A549 (cell line): Measurements from ENCODE around the gene FBRSL1. TPM values are rescaled to one million over a fixed set of nuclear protein-coding genes. Genes with fewer than 3 reads are reported as not detected.

Experiments used
- ATOH8 ChIP-seq: fragments of 250-450 bp; sonication (Bioruptor Pico); IDR thresholded peaks from 2 replicates; pipeline ENCODE4 v1.5.0; 2020; ENCODE audit warnings: low read depth, mild to moderate bottlenecking, moderate library complexity
- BCL3 ChIP-seq: fragments of >200 bp; sonication (Bioruptor Twin); formaldehyde crosslinking; IDR thresholded peaks from 3 replicates; pipeline ENCODE4 v1.6.1; 2016
- BHLHE40 ChIP-seq: IDR thresholded peaks from 2 replicates; pipeline ENCODE4 v1.6.1; 2012; ENCODE audit warnings: low read depth, low read length, inconsistent platforms
- CBX2 ChIP-seq: fragments of 200-600 bp; sonication (generic); IDR thresholded peaks from 2 replicates; pipeline ENCODE4 v1.6.1; 2016; ENCODE audit warnings: low read depth, mild to moderate bottlenecking, borderline replicate concordance
- CHD2 ChIP-seq: fragments of 150-350 bp; IDR thresholded peaks from 2 replicates; pipeline ENCODE4 v1.6.1; 2014; ENCODE audit warnings: low read length; ENCODE audit not compliant: partially characterized antibody
- CHD4 ChIP-seq: fragments of 200-600 bp; sonication (generic); IDR thresholded peaks from 2 replicates; pipeline ENCODE4 v1.6.1; 2016; ENCODE audit warnings: antibody characterized with exemption, mild to moderate bottlenecking, borderline replicate concordance
- CTCF ChIP-seq: fragments of >200 bp; sonication (Bioruptor Twin); formaldehyde crosslinking; IDR thresholded peaks from 3 replicates; pipeline ENCODE4 v1.5.1; 2016
- EHF ChIP-seq: fragments of 250-450 bp; sonication (Bioruptor Pico); IDR thresholded peaks from 2 replicates; pipeline ENCODE4 v1.5.0; 2020; ENCODE audit warnings: mild to moderate bottlenecking
- EHMT2 ChIP-seq: fragments of 200-600 bp; sonication (generic); IDR thresholded peaks from 2 replicates; pipeline ENCODE4 v1.6.1; 2016; ENCODE audit warnings: antibody characterized with exemption, low read depth, mild to moderate bottlenecking, moderate library complexity
- EP300 ChIP-seq, 2 experiments: fragments of >200 bp; sonication (Bioruptor Twin); formaldehyde crosslinking; IDR thresholded peaks; 2 replicates in 1 of 2; 3 replicates in 1 of 2; pipeline ENCODE4 v1.6.1; 2016 to 2017
- ESRRA ChIP-seq: fragments of 150-350 bp; IDR thresholded peaks from 2 replicates; pipeline ENCODE4 v1.6.1; 2014; ENCODE audit warnings: mild to moderate bottlenecking, low read length, borderline replicate concordance
- FOSB ChIP-seq: fragments of 250-450 bp; sonication (Bioruptor Pico); IDR thresholded peaks from 2 replicates; pipeline ENCODE4 v1.5.0; 2020; ENCODE audit warnings: mild to moderate bottlenecking, moderate library complexity
- FOXS1 ChIP-seq: fragments of 250-450 bp; sonication (Bioruptor Pico); IDR thresholded peaks from 2 replicates; pipeline ENCODE4 v1.5.0; 2020; ENCODE audit warnings: mild to moderate bottlenecking, moderate library complexity
- GATA3 ChIP-seq: IDR thresholded peaks from 2 replicates; pipeline ENCODE4 v1.6.1; 2012; ENCODE audit warnings: borderline replicate concordance
- HDAC2 ChIP-seq: fragments of 200-600 bp; sonication (generic); IDR thresholded peaks from 2 replicates; pipeline ENCODE4 v1.6.1; 2016
- HEYL ChIP-seq: fragments of 250-450 bp; sonication (Bioruptor Pico); IDR thresholded peaks from 2 replicates; pipeline ENCODE4 v1.8.0; 2021; ENCODE audit warnings: mild to moderate bottlenecking, moderate library complexity
- HOXA7 ChIP-seq: fragments of 250-450 bp; sonication (Bioruptor Pico); IDR thresholded peaks from 2 replicates; pipeline ENCODE4 v1.5.0; 2020; ENCODE audit warnings: mild to moderate bottlenecking, moderate library complexity
- HOXB13 ChIP-seq: fragments of 250-450 bp; sonication (Bioruptor Pico); IDR thresholded peaks from 2 replicates; pipeline ENCODE4 v1.5.0; 2020; ENCODE audit warnings: low read depth, mild to moderate bottlenecking, moderate library complexity
- HOXB5 ChIP-seq: fragments of 250-450 bp; sonication (Bioruptor Pico); IDR thresholded peaks from 2 replicates; pipeline ENCODE4 v1.5.0; 2020; ENCODE audit warnings: mild to moderate bottlenecking, moderate library complexity
- JUN ChIP-seq, 2 experiments: fragments of >200 bp; sonication (Bioruptor Twin); formaldehyde crosslinking; IDR thresholded peaks; 2 replicates in 1 of 2; 3 replicates in 1 of 2; pipeline ENCODE4 v1.6.1; 2016 to 2017
- JUNB ChIP-seq: fragments of >200 bp; sonication (Bioruptor Twin); formaldehyde crosslinking; IDR thresholded peaks from 2 replicates; pipeline ENCODE4 v1.6.1; 2016
- MAFK ChIP-seq: fragments of 450-650 bp; IDR thresholded peaks from 2 replicates; pipeline ENCODE4 v1.6.1; 2014; ENCODE audit not compliant: partially characterized antibody
- MAZ ChIP-seq: fragments of 150-350 bp; IDR thresholded peaks from 2 replicates; pipeline ENCODE4 v1.6.1; 2014; ENCODE audit warnings: antibody characterized with exemption, low read depth, low read length, borderline replicate concordance
- MYC ChIP-seq: IDR thresholded peaks from 2 replicates; pipeline ENCODE4 v1.6.1; 2012; ENCODE audit warnings: mild to moderate bottlenecking, inconsistent platforms, low read length, improper control_type of control experiment, borderline replicate concordance
- NFE2L2 ChIP-seq: fragments of 150-350 bp; conservative IDR thresholded peaks from 2 replicates; pipeline ENCODE4 v1.6.1; 2014; ENCODE audit warnings: low read length
- NR3C1 ChIP-seq: fragments of >200 bp; sonication (Bioruptor Twin); formaldehyde crosslinking; IDR thresholded peaks from 3 replicates; pipeline ENCODE4 v1.6.1; 2017
- PBX3 ChIP-seq: IDR thresholded peaks from 2 replicates; pipeline ENCODE4 v1.6.1; 2012
- PHF8 ChIP-seq: fragments of 200-600 bp; sonication (generic); IDR thresholded peaks from 2 replicates; pipeline ENCODE4 v1.6.1; 2016; ENCODE audit warnings: low read depth, mild to moderate bottlenecking, antibody characterized with exemption, moderate library complexity, borderline replicate concordance
- POLR2A ChIP-seq: IDR thresholded peaks from 2 replicates; pipeline ENCODE4 v1.6.1; 2012; ENCODE audit warnings: mild to moderate bottlenecking, low read length
- RCOR1 ChIP-seq: fragments of 150-350 bp; IDR thresholded peaks from 2 replicates; pipeline ENCODE4 v1.6.1; 2014; ENCODE audit warnings: antibody characterized with exemption, low read length, low read depth
- REST ChIP-seq: fragments of 200-600 bp; sonication (generic); IDR thresholded peaks from 2 replicates; pipeline ENCODE4 v1.6.1; 2016; ENCODE audit warnings: antibody characterized with exemption, mild to moderate bottlenecking, moderate library complexity
- RFX5 ChIP-seq: fragments of 450-650 bp; IDR thresholded peaks from 2 replicates; pipeline ENCODE4 v1.7.1; 2014; ENCODE audit warnings: antibody characterized with exemption, mild to moderate bottlenecking, moderate library complexity
- SMC3 ChIP-seq: fragments of >200 bp; sonication (Bioruptor Twin); formaldehyde crosslinking; IDR thresholded peaks from 3 replicates; pipeline ENCODE4 v1.6.1; 2018; ENCODE audit warnings: inconsistent platforms
- SREBF2 ChIP-seq: fragments of 450-650 bp; IDR thresholded peaks from 2 replicates; pipeline ENCODE4 v1.6.1; 2014; ENCODE audit warnings: mild to moderate bottlenecking, moderate library complexity
- TFCP2L1 ChIP-seq: fragments of 250-450 bp; sonication (Bioruptor Pico); IDR thresholded peaks from 2 replicates; pipeline ENCODE4 v1.5.0; 2021; ENCODE audit warnings: mild to moderate bottlenecking
- TP53 ChIP-seq: fragments of 250-450 bp; sonication (Bioruptor Pico); IDR thresholded peaks from 2 replicates; pipeline ENCODE4 v1.5.0; 2021; ENCODE audit warnings: mild to moderate bottlenecking, moderate library complexity
- USF2 ChIP-seq: fragments of 450-650 bp; IDR thresholded peaks from 2 replicates; pipeline ENCODE4 v1.6.1; 2014; ENCODE audit warnings: antibody characterized with exemption
- ZC3H11A ChIP-seq: fragments of 450-650 bp; IDR thresholded peaks from 2 replicates; pipeline ENCODE4 v1.6.1; 2014; ENCODE audit warnings: antibody characterized with exemption, mild to moderate bottlenecking
- polyA plus RNA-seq, 4 experiments: library from polyadenylated mRNA; depleted of rRNA in 3 of 4; stranded (reverse); fragments of >200 nt; fragmentation: RNase III in 1 of 4; extraction: RNeasy Plus Mini Kit Qiagen cat#74134 plus additional on column Dnase treatment in 1 of 4; gene quantifications; 2 replicates in 3 of 4; 3 replicates in 1 of 4; pipeline ENCODE4 v1.2.3, GENCODE V29; 2011 to 2017

The FBRSL1 gene
- polyA plus RNA-seq, 2 of the 4 experiments (the other 2 are of a cell fraction), result 3.0 to 32.8 TPM

- TF ChIP-seq BCL3 (no peak), ZC3H11A (no peak), ESRRA (no peak), TFCP2L1 (no peak), TP53 (CRISPR knock-in tag) (no peak), HEYL (CRISPR knock-in tag) (no peak), JUNB (peak; percentile 69), PHF8 (no peak), HOXB13 (CRISPR knock-in tag) (no peak), CBX2 (no peak), JUN (IDR thresholded peaks at IDR 0.05) (peak; percentile 42 to 73; a peak in 3 of 5 replicates), NR3C1 (no peak), PBX3 (peak; percentile 50; the same call in 1 of the 2 replicates), EHF (no peak), HOXB5 (no peak), BHLHE40 (peak; percentile 28; the same call in 1 of the 2 replicates), CHD4 (no peak), MYC (0 out of 2 replicates have a peak, but pooled peaks have one; percentile 18), CHD2 (no peak), MAFK (no peak), GATA3 (peak; percentile 71; the same call in 1 of the 2 replicates), CTCF (no peak), MAZ (no peak), REST (no peak), HDAC2 (no peak), NFE2L2 (no peak), EHMT2 (no peak), RFX5 (no peak), SREBF2 (no peak), SMC3 (no peak), RCOR1 (no peak), FOXS1 (CRISPR knock-in tag) (no peak), POLR2A (no peak), FOSB (CRISPR knock-in tag) (no peak), ATOH8 (CRISPR knock-in tag) (no peak), EP300 (IDR thresholded peaks at IDR 0.05) (peak in 1 of 2 experiments; percentile 41; a peak in 1 of 5 replicates), HOXA7 (CRISPR knock-in tag) (no peak), USF2 (no peak)
Observed at GRCh38 chr12:132524405-132524804, 34.5 kb downstream of the FBRSL1 start (continued).
